CD1c-positive myeloid dendritic cell (primary cell): ENCODE measurements around the gene KDM1B.

ENCODE experiments used
- DNase-seq: peaks from one replicate; pipeline ENCODE4 v3.0.0-alpha.2; 2016; ENCODE audit errors: extremely low spot score

KDM1B gene

GRCh38 chr6:18234564-18234963, 79.3 kb downstream of the KDM1B start:
- no peak for DNase-seq

- no peak for DNase-seq
These were observed 80.3 kb downstream of the KDM1B start for GRCh38 chr6:18235524-18235923.

- no peak for DNase-seq
These were observed 81.9 kb downstream of the KDM1B start for GRCh38 chr6:18237167-18237566.

GRCh38 chr6:18240230-18240629, 85.0 kb downstream of the KDM1B start:
- DNase-seq = no peak

- DNase-seq = no peak
These were observed 86.2 kb downstream of the KDM1B start for GRCh38 chr6:18241208-18242038.

GRCh38 chr6:18242062-18242851, 87.0 kb downstream of the KDM1B start:
- no peak for DNase-seq

GRCh38 chr6:18243302-18243893, 88.2 kb downstream of the KDM1B start:
- no peak for DNase-seq

- no peak for DNase-seq
These were observed 89.0 kb downstream of the KDM1B start for GRCh38 chr6:18244251-18244650.

GRCh38 chr6:18245079-18245478, 89.9 kb downstream of the KDM1B start:
- no peak for DNase-seq

GRCh38 chr6:18245642-18246041, 90.4 kb downstream of the KDM1B start:
- no peak for DNase-seq

GRCh38 chr6:18246205-18246604, 91.0 kb downstream of the KDM1B start:
- no peak for DNase-seq

- DNase-seq = no peak
These were observed 91.8 kb downstream of the KDM1B start for GRCh38 chr6:18247002-18247401.

GRCh38 chr6:18248698-18249097, 93.5 kb downstream of the KDM1B start:
- DNase-seq = no peak

- no peak for DNase-seq
These were observed 94.0 kb downstream of the KDM1B start for GRCh38 chr6:18249271-18249670.

GRCh38 chr6:18253635-18254034, 98.4 kb downstream of the KDM1B start:
- DNase-seq = no peak

- no peak for DNase-seq
These were observed 99.6 kb downstream of the KDM1B start for GRCh38 chr6:18254793-18255192.

- DNase-seq = peak; percentile 31
These were observed 104.6 kb downstream of the KDM1B start for GRCh38 chr6:18259675-18260447.

GRCh38 chr6:18260448-18261106, 105.4 kb downstream of the KDM1B start:
- peak; percentile 92 for DNase-seq

GRCh38 chr6:18261877-18262276, 106.7 kb downstream of the KDM1B start:
- DNase-seq = no peak

- DNase-seq = peak; percentile 27
These were observed 107.6 kb downstream of the KDM1B start for GRCh38 chr6:18262702-18263417.
